ENCODE data around the gene DNAH1. TPM values are rescaled to one million over a fixed set of nuclear protein-coding genes. Genes with fewer than 3 reads are reported as not detected.

Gene DNAH1
- polyA plus RNA-seq, 1 donor (not counting 4 experiments of a cell fraction or from before 2014, with no cell fraction given) = 0.33 TPM

GRCh38 chr3:52356126-52356525 is 40.0 kb downstream of the DNAH1 start:
- H3K79me2 ChIP-seq (ENCODE audit: control insufficient read depth, insufficient read depth, low read length) = no peaks in the 10 kb centered on the region
- no peaks in the 10 kb centered on the region for H3K4me1 ChIP-seq (ENCODE audit: control insufficient read depth, extremely low read depth, insufficient read depth, low read length)
- H3K4me2 ChIP-seq (ENCODE audit: control insufficient read depth, extremely low read depth, insufficient read depth, low read depth, low read length) = no peak overlapping the region
- no peaks in the 10 kb centered on the region for H3K27me3 ChIP-seq (ENCODE audit: control insufficient read depth, extremely low read depth, insufficient read depth, low read length)
- no peak for DNase-seq (ENCODE audit: low read depth, low spot score)
- H3K9me3 ChIP-seq (ENCODE audit: control insufficient read depth, low read depth, low read length) = no peaks in the 10 kb centered on the region
- FAIRE-seq = no peak
- no peak overlapping the region for H2AFZ ChIP-seq (ENCODE audit: control insufficient read depth, low read length)
- H3K4me3 ChIP-seq (ENCODE audit: control insufficient read depth in 2 of 3, extremely low read depth in 1 of 3, insufficient read depth in 2 of 3, low read depth in 1 of 3, low read length in 3 of 3) = no peak overlapping the region
- H3K9me1 ChIP-seq (ENCODE audit: control insufficient read depth, extremely low read depth, insufficient read depth, low read length) = no peaks in the 10 kb centered on the region
- H3K36me3 ChIP-seq (ENCODE audit: control insufficient read depth in 2 of 2, extremely low read depth in 1 of 2, insufficient read depth in 2 of 2, low read length in 2 of 2) = no peaks in the 10 kb centered on the region
- dilution Hi-C loops (cut with MboI; ENCODE audit: extremely low pct_ligation_motif_present, low sequenced_read_pairs) = no loop called here
- no peak for TF ChIP-seq EZH2 (IDR thresholded peaks at IDR 0.05; ENCODE audit: low read length)
- TF ChIP-seq CTCF (optimal IDR thresholded peaks at IDR 0.05 in 1 of 3, IDR thresholded peaks at IDR 0.05 in 1 of 3, conservative IDR thresholded peaks at IDR 0.05 in 1 of 3; ENCODE audit: extremely low read depth in 1 of 3, insufficient read depth in 2 of 3, low read length in 3 of 3) = no peak
- no peaks in the 10 kb centered on the region for H4K20me1 ChIP-seq (ENCODE audit: control insufficient read depth, extremely low read depth, insufficient read depth, low read length)
- H3K27ac ChIP-seq (ENCODE audit: control insufficient read depth, insufficient read depth, low read length) = no peak overlapping the region
- no peak overlapping the region for H3K9ac ChIP-seq (ENCODE audit: control insufficient read depth, extremely low read depth, insufficient read depth, low read length)

GRCh38 chr3:52357151-52358080 is 41.3 kb downstream of the DNAH1 start:
- Histone ChIP-seq H3K27ac (ENCODE audit: control insufficient read depth, insufficient read depth, low read length) (no peak overlapping the region), H4K20me1 (ENCODE audit: control insufficient read depth, extremely low read depth, insufficient read depth, low read length) (no peaks in the 10 kb centered on the region), H2AFZ (ENCODE audit: control insufficient read depth, low read length) (no peak overlapping the region), H3K27me3 (ENCODE audit: control insufficient read depth, extremely low read depth, insufficient read depth, low read length) (no peaks in the 10 kb centered on the region), H3K4me1 (ENCODE audit: control insufficient read depth, extremely low read depth, insufficient read depth, low read length) (no peaks in the 10 kb centered on the region), H3K9me1 (ENCODE audit: control insufficient read depth, extremely low read depth, insufficient read depth, low read length) (no peaks in the 10 kb centered on the region), H3K36me3 (ENCODE audit: control insufficient read depth in 2 of 2, extremely low read depth in 1 of 2, insufficient read depth in 2 of 2, low read length in 2 of 2) (no peaks in the 10 kb centered on the region), H3K4me2 (ENCODE audit: control insufficient read depth, extremely low read depth, insufficient read depth, low read depth, low read length) (no peak overlapping the region), H3K4me3 (ENCODE audit: control insufficient read depth in 2 of 3, extremely low read depth in 1 of 3, insufficient read depth in 2 of 3, low read depth in 1 of 3, low read length in 3 of 3) (no peak overlapping the region), H3K9me3 (ENCODE audit: control insufficient read depth, low read depth, low read length) (no peaks in the 10 kb centered on the region), H3K9ac (ENCODE audit: control insufficient read depth, extremely low read depth, insufficient read depth, low read length) (no peak overlapping the region), H3K79me2 (ENCODE audit: control insufficient read depth, insufficient read depth, low read length) (no peaks in the 10 kb centered on the region)
- FAIRE-seq = no peak
- TF ChIP-seq EZH2 (IDR thresholded peaks at IDR 0.05; ENCODE audit: low read length) = no peak
- no peak for TF ChIP-seq CTCF (optimal IDR thresholded peaks at IDR 0.05 in 1 of 3, IDR thresholded peaks at IDR 0.05 in 1 of 3, conservative IDR thresholded peaks at IDR 0.05 in 1 of 3; ENCODE audit: extremely low read depth in 1 of 3, insufficient read depth in 2 of 3, low read length in 3 of 3)
- DNase-seq (ENCODE audit: low read depth, low spot score) = no peak
- dilution Hi-C loops (cut with MboI; ENCODE audit: extremely low pct_ligation_motif_present, low sequenced_read_pairs) = no loop called here

Data from keratinocyte (primary cell).